IMR-90 (cell line): ENCODE measurements around the gene TAF8. TPM values are rescaled to one million over a fixed set of nuclear protein-coding genes. Genes with fewer than 3 reads are reported as not detected.

Experiments
- ATAC-seq: fragments of 200-7000 bp; cut with Tn5 transposase; 2 replicates; pipeline ENCODE4 v1.9.1; 2020; ENCODE audit warnings: low read depth, mild to moderate bottlenecking, moderate library complexity
- Bru-seq: library from RNA; stranded (reverse); fragments of 400-500 nt; gene quantifications from one replicate; lab custom pipeline; 2021; lab: Mats Ljungman, UMichigan
- BruChase-seq, 2 experiments: library from RNA; stranded (reverse); fragments of 400-500 nt; gene quantifications; one replicate each; lab custom pipeline; 2021; lab: Mats Ljungman, UMichigan
- BruUV-seq: library from RNA; stranded (reverse); fragments of 400-500 nt; replicated peaks from 2 replicates; lab custom pipeline; 2021; lab: Mats Ljungman, UMichigan
- CTCF ChIA-PET: fragments of 300-600 bp; formaldehyde crosslinking; extraction: SDS; loops from one replicate; lab custom pipeline; 2021; ENCODE audit warnings: antibody characterized with exemption; lab: Yijun Ruan, JAX
- POLR2A ChIA-PET: fragments of 300-600 bp; sonication (Branson Sonifier 250); formaldehyde crosslinking; loops from one replicate; lab custom pipeline; 2022; ENCODE audit warnings: antibody characterized with exemption; ENCODE audit not compliant: unreplicated experiment; lab: Charles Lee
- DNase-seq: peaks from one replicate; pipeline ENCODE4 v3.0.0; 2013
- H2AFZ ChIP-seq: replicated peaks from 2 replicates; pipeline ENCODE3; 2013; ENCODE audit warnings: low read length, mild to moderate bottlenecking; ENCODE audit not compliant: poor library complexity
- H2AK5ac ChIP-seq: 2 replicates; pipeline ENCODE4 v1.6.1; 2013; ENCODE audit warnings: low read depth, low read length, inconsistent platforms
- H2AK9ac ChIP-seq: replicated peaks from 2 replicates; pipeline ENCODE3; 2013; ENCODE audit warnings: mild to moderate bottlenecking, low read depth, low read length, moderate library complexity; ENCODE audit not compliant: poor library complexity
- H2BK120ac ChIP-seq: 2 replicates; pipeline ENCODE4 v1.6.1; 2013; ENCODE audit warnings: low read depth, low read length, inconsistent platforms
- H2BK15ac ChIP-seq: 3 replicates; pipeline ENCODE4 v1.6.1; 2013; ENCODE audit warnings: low read depth, low read length, inconsistent platforms
- H2BK20ac ChIP-seq: 2 replicates; pipeline ENCODE4 v1.6.1; 2013; ENCODE audit warnings: low read depth, mild to moderate bottlenecking, inconsistent platforms, low read length, moderate library complexity
- H2BK5ac ChIP-seq: 2 replicates; pipeline ENCODE4 v1.6.1; 2013; ENCODE audit warnings: mild to moderate bottlenecking, low read depth, low read length, inconsistent platforms; ENCODE audit not compliant: poor library complexity, severe bottlenecking
- H3K14ac ChIP-seq: replicated peaks from 2 replicates; pipeline ENCODE4 v1.6.1; 2013; ENCODE audit warnings: low read depth, low read length, inconsistent platforms
- H3K18ac ChIP-seq: 2 replicates; pipeline ENCODE4 v1.6.1; 2013; ENCODE audit warnings: low read depth, low read length, control low read depth
- H3K23ac ChIP-seq: 2 replicates; pipeline ENCODE4 v1.6.1; 2013; ENCODE audit warnings: low read depth, low read length, inconsistent platforms
- H3K27ac ChIP-seq: 2 replicates; pipeline ENCODE4 v1.5.1; 2013; ENCODE audit warnings: mild to moderate bottlenecking, control low read depth, low read length; ENCODE audit not compliant: insufficient read depth
- H3K27me3 ChIP-seq: 2 replicates; pipeline ENCODE4 v1.6.1; 2013; ENCODE audit warnings: low read length; ENCODE audit not compliant: control insufficient read depth, insufficient read depth
- H3K36me3 ChIP-seq: 2 replicates; pipeline ENCODE4 v1.6.1; 2013; ENCODE audit warnings: low read length, mixed read lengths; ENCODE audit not compliant: control insufficient read depth, insufficient read depth
- H3K4ac ChIP-seq: 2 replicates; pipeline ENCODE4 v1.6.1; 2013; ENCODE audit warnings: low read depth, low read length, inconsistent platforms
- H3K4me1 ChIP-seq: 2 replicates; pipeline ENCODE4 v1.6.1; 2013; ENCODE audit warnings: low read length, mixed read lengths; ENCODE audit not compliant: control insufficient read depth, insufficient read depth
- H3K4me2 ChIP-seq: 2 replicates; pipeline ENCODE4 v1.6.1; 2013; ENCODE audit warnings: low read depth, mild to moderate bottlenecking, control low read depth, low read length, moderate library complexity
- H3K4me3 ChIP-seq: 2 replicates; pipeline ENCODE4 v1.5.1; 2013; ENCODE audit warnings: low read depth, mild to moderate bottlenecking, control low read depth, low read length, moderate library complexity; ENCODE audit not compliant: insufficient read depth
- H3K56ac ChIP-seq: 2 replicates; pipeline ENCODE4 v1.6.1; 2013; ENCODE audit warnings: low read length, inconsistent platforms; ENCODE audit not compliant: insufficient read depth; ENCODE audit errors: extremely low read depth
- H3K79me1 ChIP-seq, 2 experiments: 2 replicates each; pipeline ENCODE4 v1.6.1; 2013; ENCODE audit warnings: low read length in 2 of 2, inconsistent platforms in 1 of 2, low read depth in 1 of 2
- H3K9ac ChIP-seq: 2 replicates; pipeline ENCODE4 v1.6.1; 2013; ENCODE audit warnings: low read depth, low read length, control low read depth
- H3K9me1 ChIP-seq: 2 replicates; pipeline ENCODE4 v1.6.1; 2013; ENCODE audit warnings: low read length, inconsistent platforms; ENCODE audit not compliant: insufficient read depth
- H3K9me3 ChIP-seq: 2 replicates; pipeline ENCODE4 v1.6.1; 2013; ENCODE audit warnings: low read length; ENCODE audit not compliant: control insufficient read depth, insufficient read depth
- H4K20me1 ChIP-seq: 2 replicates; pipeline ENCODE4 v1.6.1; 2013; ENCODE audit warnings: low read length, inconsistent platforms; ENCODE audit not compliant: insufficient read depth
- H4K5ac ChIP-seq: 2 replicates; pipeline ENCODE4 v1.6.1; 2013; ENCODE audit warnings: mild to moderate bottlenecking, low read depth, low read length, control low read depth
- H4K8ac ChIP-seq, 2 experiments: 2 replicates each; pipeline ENCODE4 v1.6.1; 2013; ENCODE audit warnings: low read depth in 2 of 2, low read length in 2 of 2, control low read depth in 1 of 2, inconsistent platforms in 1 of 2
- H4K91ac ChIP-seq: 2 replicates; pipeline ENCODE4 v1.6.1; 2013; ENCODE audit warnings: low read depth, low read length, inconsistent platforms; ENCODE audit not compliant: insufficient read depth
- BHLHE40 ChIP-seq: fragments of 150-350 bp; IDR thresholded peaks from 2 replicates; pipeline ENCODE4 v1.6.1; 2016; ENCODE audit warnings: mild to moderate bottlenecking, low read depth, low read length
- MAZ ChIP-seq: IDR thresholded peaks from 2 replicates; pipeline ENCODE4 v1.6.1; 2012; ENCODE audit warnings: low read depth, mild to moderate bottlenecking, low read length, improper control_type of control experiment, moderate library complexity, borderline replicate concordance
- MXI1 ChIP-seq: IDR thresholded peaks from 2 replicates; pipeline ENCODE4 v1.6.1; 2012; ENCODE audit warnings: low read depth, mild to moderate bottlenecking, low read length, moderate library complexity, borderline replicate concordance
- POLR2A ChIP-seq: IDR thresholded peaks from 2 replicates; pipeline ENCODE4 v1.6.1; 2012; ENCODE audit warnings: mild to moderate bottlenecking, low read depth, low read length
- RCOR1 ChIP-seq: IDR thresholded peaks from 2 replicates; pipeline ENCODE4 v1.6.1; 2012; ENCODE audit warnings: mild to moderate bottlenecking, low read length, improper control_type of control experiment; ENCODE audit not compliant: insufficient replicate concordance
- USF2 ChIP-seq: fragments of 150-350 bp; IDR thresholded peaks from 2 replicates; pipeline ENCODE4 v1.6.1; 2017; ENCODE audit warnings: mild to moderate bottlenecking, antibody characterized with exemption, low read length, low read depth
- WGBS, 2 experiments: methylation state at CpG; one replicate each; pipeline versions ENCODE4 v1.1.5 to v1.1.7; 2013; ENCODE audit warnings: missing lambda C conversion rate in 2 of 2; ENCODE audit not compliant: insufficient read length in 1 of 2; ENCODE audit errors: extremely low coverage in 2 of 2; 5-methylcytosine and 5-hydroxymethylcytosine counted together
- dilution Hi-C: fragments of 300-500 bp; cut with HindIII; formaldehyde crosslinking; loops from one replicate; pipeline ENCODE4 v1.14.3; 2018; ENCODE audit warnings: low sequenced_read_pairs; ENCODE audit not compliant: unreplicated experiment
- in situ Hi-C: fragments of 300-500 bp; cut with MboI; formaldehyde crosslinking; loops from 3 replicates; pipeline ENCODE4 v1.14.3; 2019; ENCODE audit warnings: low sequenced_read_pairs, inconsistent platforms, mixed read lengths
- intact Hi-C: fragments of 100-400 bp; cut with micrococcal nuclease; formaldehyde crosslinking; loops from 2 replicates; pipeline ENCODE4 v1.10.0; 2022
- long read RNA-seq: library from polyadenylated mRNA; unstranded; transcript quantifications from one replicate; pipeline ENCODE4 v2.0.0, GENCODE V29; 2021; ENCODE audit not compliant: unreplicated experiment
- polyA plus RNA-seq, 3 experiments: library from polyadenylated mRNA; depleted of rRNA; stranded (reverse); fragments of >200 nt; gene quantifications; 2 replicates each; pipeline ENCODE4 v1.2.3, GENCODE V29; 2012; ENCODE audit warnings: low replicate concordance in 1 of 3
- total RNA-seq: library from RNA; depleted of rRNA; stranded (reverse); fragments of >200 nt; gene quantifications from 2 replicates; pipeline ENCODE4 v1.2.3, GENCODE V29; 2012; rRNA removed

The TAF8 gene
- total RNA-seq (19.7 and 22.8 TPM in 2 replicates), polyA plus RNA-seq (2012; rRNA removed) (14.3 and 21.0 TPM in 2 replicates), Bru-seq, nascent RNA (percentile 71 among the genes with signal in this experiment), BruChase-seq, experiment 1, labeled RNA remaining after a 6-hour chase (percentile 81 among the genes with signal in this experiment), BruChase-seq, experiment 2, labeled RNA remaining after a 2-hour chase (percentile 78 among the genes with signal in this experiment)
- polyA plus RNA-seq (2012; cell fraction: cytosol; rRNA removed): 10.0 and 13.9 TPM in 2 replicates
- polyA plus RNA-seq (2012; cell fraction: nucleus; rRNA removed; ENCODE audit: low replicate concordance): 15.2 and 21.3 TPM in 2 replicates
- long read RNA-seq, full-length matches to known transcripts: 1 of 11 reads
- long read RNA-seq, partial matches to known transcripts: 0 of 11 reads
- long read RNA-seq, other reads (novel, unspliced or antisense): 10 of 11 reads

- no TSS peak for BruUV-seq
- ATAC-seq: peak; percentile 92
Measured at GRCh38 chr6:42050297-42051267, at the start of gene TAF8. Gene TAF8 (plus strand): TSS chr6:42050524. CDS start chr6:42050542, 18 bp downstream.

More at GRCh38 chr6:42050297-42051267, at the start of gene TAF8:
- ChIA-PET CTCF (interaction anchor here (0.5 to 1.4 kb wide), 3 partner anchors 10 to 1112 kb away, joined by 3 read pairs; partner anchors contain the start of gene TOMM6), POLR2A (interaction anchor here (0.7 to 1.0 kb wide), 2 partner anchors 8 to 263 kb away, joined by 3 to 11 read pairs; partner anchors contain the start of gene TOMM6)
- Histone ChIP-seq H2BK15ac (peak within 1 kb of the TSS; percentile 96; the same call in 2 of the 3 replicates), H3K9ac (peak within 1 kb of the TSS; percentile 99), H3K14ac (peak within 1 kb of the TSS; percentile 100), H2BK20ac (peak within 1 kb of the TSS; percentile 64), H2AFZ (peak within 1 kb of the TSS; percentile 99), H3K4me2 (peak within 1 kb of the TSS; percentile 94), H3K79me1 (peaks cover 10 to 12% of the 10 kb centered on the region in 2 experiments), H2AK9ac (peak within 1 kb of the TSS; percentile 96), H2BK5ac (peak within 1 kb of the TSS; percentile 98), H4K8ac (peak within 1 kb of the TSS; percentile 89 to 100), H3K27me3 (no peaks in the 10 kb centered on the region; the same call in 1 of the 2 replicates), H4K5ac (peak within 1 kb of the TSS; percentile 99), H3K9me1 (peaks cover 4% of the 10 kb centered on the region; the same call in 1 of the 2 replicates), H2AK5ac (peak within 1 kb of the TSS; percentile 83), H3K23ac (peak within 1 kb of the TSS; percentile 96), H3K18ac (peak within 1 kb of the TSS; percentile 99), H3K56ac (peak within 1 kb of the TSS; percentile 98), H4K91ac (peak within 1 kb of the TSS; percentile 98), H2BK120ac (peak within 1 kb of the TSS; percentile 97), H4K20me1 (no peaks in the 10 kb centered on the region), H3K36me3 (peaks cover 7% of the 10 kb centered on the region), H3K4me1 (peaks cover 15% of the 10 kb centered on the region), H3K4me3 (peak within 1 kb of the TSS; percentile 97), H3K4ac (peak within 1 kb of the TSS; percentile 97), H3K9me3 (no peaks in the 10 kb centered on the region), H3K27ac (peak within 1 kb of the TSS; percentile 99)
- intact Hi-C loops: no loop called here
- TF ChIP-seq USF2: peak; percentile 70
- TF ChIP-seq POLR2A: peak; percentile 98
- TF ChIP-seq MXI1: 0 out of 2 replicates have a peak, but pooled peaks have one; percentile 7
- no peak for TF ChIP-seq RCOR1
- TF ChIP-seq MAZ: no peak; the same call in 1 of the 2 replicates
- no peak; the same call in none of the 2 replicates for TF ChIP-seq BHLHE40
- dilution Hi-C loops: no loop called here
- in situ Hi-C loops: no loop called here
- DNase-seq: peak; percentile 92
- 0% methylated on average over 19 of the region's 59 CpGs; no CpG with 5 or more reads in 1 of the 2 experiments for WGBS, 2 experiments
